KMS-11 (cell line): ENCODE measurements around the gene ZNF735.
"Not testable (repeated sequence)": the region's sequence is repeated elsewhere in the genome, so short reads cannot be mapped to it uniquely, and the experiment has no call there.

Experiments used
- H2AFZ ChIP-seq: fragments of 200-600 bp; sonication (generic); 2 replicates; pipeline ENCODE4 v1.6.1; 2016; ENCODE audit warnings: antibody characterized with exemption, mixed run types, low read depth
- H3K27ac ChIP-seq: fragments of 200-600 bp; sonication (generic); 2 replicates; pipeline ENCODE4 v1.6.1; 2016; ENCODE audit warnings: mild to moderate bottlenecking, mixed run types
- H3K27me3 ChIP-seq: fragments of 200-600 bp; sonication (generic); 2 replicates; pipeline ENCODE4 v1.6.1; 2017; ENCODE audit warnings: mild to moderate bottlenecking, low read depth, mixed run types, moderate library complexity; ENCODE audit not compliant: insufficient read depth
- H3K36me3 ChIP-seq: fragments of 200-600 bp; sonication (generic); 2 replicates; pipeline ENCODE4 v1.6.1; 2017; ENCODE audit warnings: mild to moderate bottlenecking, mixed run types; ENCODE audit not compliant: insufficient read depth
- H3K4me1 ChIP-seq: fragments of 200-600 bp; sonication (generic); 2 replicates; pipeline ENCODE4 v1.6.1; 2016; ENCODE audit warnings: mild to moderate bottlenecking, low read depth, mixed run types; ENCODE audit not compliant: poor library complexity, severe bottlenecking
- H3K4me2 ChIP-seq: fragments of 200-600 bp; sonication (generic); 2 replicates; pipeline ENCODE4 v1.7.0; 2016; ENCODE audit warnings: mild to moderate bottlenecking, mixed run types
- H3K4me3 ChIP-seq: fragments of 200-600 bp; sonication (generic); IDR thresholded peaks from 2 replicates; pipeline ENCODE4 v1.6.1; 2017; ENCODE audit warnings: low read depth, low read length, mixed read lengths; ENCODE audit not compliant: insufficient read depth
- H3K79me2 ChIP-seq: fragments of 200-600 bp; sonication (generic); 2 replicates; pipeline ENCODE4 v1.6.1; 2016; ENCODE audit warnings: low read depth, mixed run types; ENCODE audit not compliant: insufficient read depth
- H3K9ac ChIP-seq: fragments of 200-600 bp; sonication (generic); 2 replicates; pipeline ENCODE4 v1.6.1; 2016; ENCODE audit warnings: mild to moderate bottlenecking, mixed run types
- H4K20me1 ChIP-seq: fragments of 200-600 bp; sonication (generic); 2 replicates; pipeline ENCODE4 v1.6.1; 2016; ENCODE audit warnings: mild to moderate bottlenecking, mixed run types; ENCODE audit not compliant: insufficient read depth
- TF ChIP-seq, protein P1 (sequence below): fragments of 200-600 bp; sonication (generic); conservative IDR thresholded peaks from 2 replicates; pipeline ENCODE4 v1.6.1; 2017; ENCODE audit warnings: low read depth, mild to moderate bottlenecking, antibody characterized with exemption, low read length, moderate library complexity, mixed read lengths

ZNF735 gene

DNA sequence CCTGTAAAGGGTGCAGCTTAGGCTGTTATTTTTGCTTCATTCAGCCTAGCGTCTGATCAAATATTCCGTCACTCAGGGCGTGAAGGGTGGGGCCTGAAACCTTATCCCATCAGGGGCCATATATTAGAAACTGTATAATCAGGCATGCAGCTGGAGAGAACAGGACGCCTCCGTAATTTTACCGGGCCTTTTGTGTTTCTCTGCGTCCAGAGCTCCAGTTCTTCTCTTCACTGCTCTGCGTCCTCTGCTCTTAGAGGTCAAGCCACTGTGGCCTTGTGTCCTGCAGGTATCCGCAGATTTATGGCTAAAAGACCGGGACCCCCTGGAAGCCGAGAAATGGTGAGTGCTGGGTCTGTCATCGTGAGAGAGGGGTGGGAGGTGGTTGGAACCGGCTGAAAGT is at the start of gene ZNF735:
Gene ZNF735 (plus strand): TSS at position 301 of the 400 bp plus-strand sequence. CDS start 0 bp downstream, at position 301.
- Histone ChIP-seq H3K27ac (no peak within 1 kb of the TSS), H2AFZ (no peak within 1 kb of the TSS), H3K4me3 (no peak within 1 kb of the TSS), H3K4me1 (no peaks in the 10 kb centered on the region), H3K79me2 (no peaks in the 10 kb centered on the region), H3K27me3 (no peaks in the 10 kb centered on the region), H3K9ac (no peak within 1 kb of the TSS), H4K20me1 (no peaks in the 10 kb centered on the region), H3K4me2 (no peak within 1 kb of the TSS), H3K36me3 (no peaks in the 10 kb centered on the region)
- TF ChIP-seq, protein P1, sequence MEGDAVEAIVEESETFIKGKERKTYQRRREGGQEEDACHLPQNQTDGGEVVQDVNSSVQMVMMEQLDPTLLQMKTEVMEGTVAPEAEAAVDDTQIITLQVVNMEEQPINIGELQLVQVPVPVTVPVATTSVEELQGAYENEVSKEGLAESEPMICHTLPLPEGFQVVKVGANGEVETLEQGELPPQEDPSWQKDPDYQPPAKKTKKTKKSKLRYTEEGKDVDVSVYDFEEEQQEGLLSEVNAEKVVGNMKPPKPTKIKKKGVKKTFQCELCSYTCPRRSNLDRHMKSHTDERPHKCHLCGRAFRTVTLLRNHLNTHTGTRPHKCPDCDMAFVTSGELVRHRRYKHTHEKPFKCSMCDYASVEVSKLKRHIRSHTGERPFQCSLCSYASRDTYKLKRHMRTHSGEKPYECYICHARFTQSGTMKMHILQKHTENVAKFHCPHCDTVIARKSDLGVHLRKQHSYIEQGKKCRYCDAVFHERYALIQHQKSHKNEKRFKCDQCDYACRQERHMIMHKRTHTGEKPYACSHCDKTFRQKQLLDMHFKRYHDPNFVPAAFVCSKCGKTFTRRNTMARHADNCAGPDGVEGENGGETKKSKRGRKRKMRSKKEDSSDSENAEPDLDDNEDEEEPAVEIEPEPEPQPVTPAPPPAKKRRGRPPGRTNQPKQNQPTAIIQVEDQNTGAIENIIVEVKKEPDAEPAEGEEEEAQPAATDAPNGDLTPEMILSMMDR = no peak

DNA sequence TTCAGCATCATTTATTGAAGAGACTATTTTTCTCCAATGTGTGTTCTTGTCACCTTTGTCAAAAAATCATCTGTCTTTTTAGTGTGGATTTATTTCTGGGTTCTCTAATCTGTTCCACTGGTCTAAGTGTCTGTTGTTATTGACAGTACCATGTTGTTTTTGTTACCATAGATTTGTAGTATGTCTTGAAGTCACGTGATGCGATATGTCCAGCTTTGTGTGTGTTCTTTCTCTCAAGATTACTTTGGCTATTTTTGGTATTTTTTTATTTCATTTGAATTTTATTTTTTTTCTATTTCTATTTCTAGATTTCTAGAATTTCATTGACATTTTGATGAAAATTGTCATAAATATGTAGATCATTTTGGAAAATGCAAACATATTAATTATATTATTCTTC is 36.0 kb upstream of the ZNF735 start:
- H3K36me3 ChIP-seq, H4K20me1 ChIP-seq, H3K79me2 ChIP-seq, H3K4me1 ChIP-seq, H2AFZ ChIP-seq, H3K27me3 ChIP-seq, H3K4me2 ChIP-seq, H3K4me3 ChIP-seq, H3K27ac ChIP-seq, H3K9ac ChIP-seq: not testable (repeated sequence)

DNA sequence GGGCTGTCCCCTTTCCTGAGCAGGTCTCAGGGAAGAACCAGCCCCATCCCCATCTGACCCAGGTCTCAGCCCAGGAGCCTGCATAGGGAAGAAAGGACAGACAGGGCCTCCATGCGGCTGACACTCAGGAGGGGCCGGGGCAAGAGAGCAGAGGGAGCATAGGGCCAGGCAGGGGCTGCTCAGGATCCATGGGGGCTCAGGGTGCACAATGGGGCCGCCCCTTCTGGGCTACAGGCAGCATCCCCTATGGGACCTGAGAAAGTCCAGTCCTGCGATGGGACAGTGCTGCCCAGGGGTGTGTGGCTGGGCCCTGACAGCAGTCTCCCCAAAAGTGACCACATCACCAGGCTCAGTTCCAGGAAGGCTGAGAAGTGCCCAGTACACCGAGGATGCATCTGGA is 32.7 kb upstream of the ZNF735 start:
- H3K9ac ChIP-seq = no peak overlapping the region
- H3K4me1 ChIP-seq = no peaks in the 10 kb centered on the region
- H3K4me3 ChIP-seq = no peak overlapping the region
- no peaks in the 10 kb centered on the region for H3K27me3 ChIP-seq
- H3K4me2 ChIP-seq = no peak overlapping the region
- H3K79me2 ChIP-seq = no peaks in the 10 kb centered on the region
- H3K27ac ChIP-seq = no peak overlapping the region
- H3K36me3 ChIP-seq = no peaks in the 10 kb centered on the region
- TF ChIP-seq, protein P1 = no peak
- H2AFZ ChIP-seq = no peak overlapping the region
- H4K20me1 ChIP-seq = no peaks in the 10 kb centered on the region

DNA sequence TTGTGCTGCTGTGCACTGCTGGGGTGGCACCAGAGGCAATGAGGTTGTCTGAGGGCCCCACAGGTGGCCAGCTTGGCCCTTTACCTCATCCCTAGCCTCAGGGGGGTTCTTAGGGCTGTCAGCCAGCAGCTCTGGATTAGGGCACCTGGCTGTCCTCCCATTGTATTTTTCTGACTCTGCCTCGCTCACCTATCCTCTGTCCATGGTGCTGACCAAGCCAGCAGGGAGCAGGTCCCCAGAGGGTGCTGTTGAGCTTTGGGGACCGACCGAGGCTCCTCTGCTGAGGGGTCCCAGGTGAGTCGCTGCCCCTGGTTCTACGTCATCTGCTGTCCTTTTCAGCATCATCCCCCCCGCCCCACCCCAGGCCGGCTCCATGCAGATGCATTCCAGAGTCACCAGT is 32.1 kb upstream of the ZNF735 start:
- no peak overlapping the region for H3K4me3 ChIP-seq
- no peak overlapping the region for H3K27ac ChIP-seq
- H3K36me3 ChIP-seq = no peaks in the 10 kb centered on the region
- H4K20me1 ChIP-seq = no peaks in the 10 kb centered on the region
- TF ChIP-seq, protein P1 = no peak
- no peak overlapping the region for H3K9ac ChIP-seq
- no peak overlapping the region for H3K4me2 ChIP-seq
- H2AFZ ChIP-seq = no peak overlapping the region
- no peaks in the 10 kb centered on the region for H3K4me1 ChIP-seq
- no peaks in the 10 kb centered on the region for H3K27me3 ChIP-seq
- no peaks in the 10 kb centered on the region for H3K79me2 ChIP-seq

DNA sequence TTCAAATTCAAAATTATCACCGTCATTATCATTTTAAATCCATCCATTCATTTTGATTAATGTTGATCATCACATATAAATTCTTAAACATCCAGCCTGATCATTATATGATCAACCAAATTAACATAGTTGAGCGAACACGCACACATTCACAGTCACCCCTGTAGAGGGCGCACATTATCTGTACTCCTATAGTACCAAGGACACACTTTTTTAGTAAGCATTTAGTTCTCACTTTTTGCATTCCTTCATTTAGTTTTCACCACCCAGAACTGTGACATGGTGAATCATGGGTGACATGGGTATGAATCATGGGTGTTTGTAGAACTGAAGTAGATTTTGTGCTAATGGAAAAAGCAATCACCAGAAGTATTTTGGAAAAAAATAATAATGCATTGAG is 26.0 kb upstream of the ZNF735 start:
- Histone ChIP-seq H3K27ac (no peak overlapping the region), H3K79me2 (no peaks in the 10 kb centered on the region), H3K36me3 (no peaks in the 10 kb centered on the region), H3K9ac (no peak overlapping the region), H4K20me1 (no peaks in the 10 kb centered on the region), H2AFZ (no peak overlapping the region), H3K4me1 (no peaks in the 10 kb centered on the region), H3K4me2 (no peak overlapping the region), H3K4me3 (no peak overlapping the region), H3K27me3 (no peaks in the 10 kb centered on the region)
- TF ChIP-seq, protein P1 = peak; percentile 24; the same call in 1 of the 2 replicates
